Heart left ventricle (tissue), 16 donors: ENCODE measurements around the gene LAMP5. TPM values are rescaled to one million over a fixed set of nuclear protein-coding genes. Genes with fewer than 3 reads are reported as not detected.

Experiments used
- ATAC-seq, 4 donors: fragments of 200-7000 bp; cut with Tn5 transposase; one replicate each; pipeline ENCODE4 v1.9.1; 2020 to 2022; ENCODE audit warnings: moderate library complexity in 4 of 4, mild to moderate bottlenecking in 3 of 4, moderate number of reproducible peaks in 1 of 4
- DNase-seq, 5 donors: peaks; one replicate each; pipeline ENCODE4 v3.0.0-alpha.2; 2020
- H3K27ac ChIP-seq, 12 donors: fragments of 200-600 bp; sonication (generic) in 4 of 12; one replicate each; pipeline versions ENCODE4 v1.5.0 to v1.8.0; 2016 to 2022; ENCODE audit warnings: mild to moderate bottlenecking in 2 of 12
- H3K27me3 ChIP-seq, 9 donors: fragments of 200-600 bp; sonication (generic) in 2 of 9; one replicate each; pipeline versions ENCODE4 v1.5.1 to v1.8.0; 2016 to 2022; ENCODE audit warnings: mild to moderate bottlenecking in 3 of 9
- H3K36me3 ChIP-seq, 9 donors: fragments of 200-600 bp; sonication (generic) in 2 of 9; one replicate each; pipeline versions ENCODE4 v1.5.0 to v1.8.0; 2018 to 2022; ENCODE audit warnings: mild to moderate bottlenecking in 2 of 9
- H3K4me1 ChIP-seq, 12 donors: fragments of 200-600 bp; sonication (generic) in 4 of 12; one replicate each; pipeline versions ENCODE4 v1.5.0 to v1.8.0; 2016 to 2022; ENCODE audit warnings: mild to moderate bottlenecking in 3 of 12
- H3K4me3 ChIP-seq, 12 donors: fragments of 200-600 bp; sonication (generic) in 4 of 12; one replicate each; pipeline versions ENCODE4 v1.5.0 to v1.8.0; 2017 to 2022; ENCODE audit warnings: mild to moderate bottlenecking in 9 of 12, moderate library complexity in 4 of 12
- H3K9me3 ChIP-seq, 12 donors: fragments of 200-600 bp; sonication (generic) in 4 of 12; one replicate each; pipeline versions ENCODE4 v1.5.0 to v1.8.0; 2016 to 2022; ENCODE audit warnings: mild to moderate bottlenecking in 1 of 12
- CTCF ChIP-seq, 12 donors: fragments of 200-600 bp; sonication (generic) in 4 of 12; IDR thresholded peaks; one replicate each; pipeline versions ENCODE4 v1.5.0 to v1.8.0; 2018 to 2022; ENCODE audit warnings: antibody characterized with exemption in 12 of 12, mild to moderate bottlenecking in 5 of 12
- POLR2A ChIP-seq, 2 donors: fragments of 450-650 bp; IDR thresholded peaks; one replicate each; pipeline ENCODE4 v1.6.1; 2017; ENCODE audit warnings: antibody characterized with exemption in 2 of 2, mild to moderate bottlenecking in 2 of 2, moderate library complexity in 2 of 2
- WGBS, 4 donors: extraction: QIAGEN DNeasy Blood & Tissue Kit in 2 of 4; methylation state at CpG; one replicate each; pipeline versions ENCODE4 v1.1.5 to v1.1.7; 2013 to 2018; 5-methylcytosine and 5-hydroxymethylcytosine counted together
- intact Hi-C, 10 donors: fragments of 100-400 bp; cut with DNase I; formaldehyde crosslinking; loops; one replicate each; pipeline versions ENCODE4 v1.11.1 to v1.14.2; 2022
- long read RNA-seq, 3 donors: library from polyadenylated mRNA; unstranded; transcript quantifications; one replicate each; pipeline ENCODE4 v2.0.0, GENCODE V29; 2020 to 2021
- polyA plus RNA-seq, 2 donors: library from polyadenylated mRNA; stranded (reverse); fragments of 200-250 nt; gene quantifications; one replicate each; pipeline ENCODE4 v1.2.3, GENCODE V29; 2013
- total RNA-seq, 9 donors: library from RNA; depleted of rRNA in 2 of 9; stranded (reverse); fragments of >200 nt in 2 of 9; fragmentation: NEBNext Ultra II Directional in 3 of 9; extraction: Animal tissue kit (Norgen Biotek cat#: 25700) in 3 of 9; gene quantifications; one replicate each; pipeline versions ENCODE4 v1.1.0 to v1.2.4, GENCODE V29; 2016 to 2023
- donor health status: ischemic (EF 13 %, LVEDD 7.1; RV severe dilation, severe dysfunction).
- donor health status: healthy with polysubstance abuse.
- donor health status: DM: no; HTN: yes; CAD: no.
- donor health status: DM: no; HTN: no; CAD: no.
- donor health status: ischemic (EF 25% LVEDD 6.9; RV normal size, moderate dysfunction).
- donor health status: ischemic (EF 25% LVEDD 5.7; RV mildly dilated, moderate dysfunction).
- donor health status: healthy.
- donor health status: DM: yes; HTN: yes; CAD: no.
- donor health status: ischemic (EF 35%, LVEDD 5.7; RV mildly dilated, moderate dysfunction).
- donor health status: nonischemic (EF 11% LVEDD 7.7; RV severe dilation, severe dysfunction).
- donor health status: DM: yes; HTN: yes; CAD: no.
- donor health status: PGD.
- donor health status: ischemic (EF 29% LVEDD 5.4; RV normal size, mild dysfunction).
- donor health status: nonischemic (EF 23%, LVEDD 6.1; RV moderate dilation, normal function).

The LAMP5 gene, protein sequence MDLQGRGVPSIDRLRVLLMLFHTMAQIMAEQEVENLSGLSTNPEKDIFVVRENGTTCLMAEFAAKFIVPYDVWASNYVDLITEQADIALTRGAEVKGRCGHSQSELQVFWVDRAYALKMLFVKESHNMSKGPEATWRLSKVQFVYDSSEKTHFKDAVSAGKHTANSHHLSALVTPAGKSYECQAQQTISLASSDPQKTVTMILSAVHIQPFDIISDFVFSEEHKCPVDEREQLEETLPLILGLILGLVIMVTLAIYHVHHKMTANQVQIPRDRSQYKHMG
- under 1 TPM in 3 of 9 donors, not detected in 6; 0.19 to 0.42 (median 0.41) TPM for total RNA-seq
- under 1 TPM in 1 of 2 donors, not detected in 1; 0.04 TPM for polyA plus RNA-seq
- long read RNA-seq, donor 1, result 0 reads
- long read RNA-seq, donor 2, result 0 reads
- long read RNA-seq, donor 3, result 0 reads

DNA sequence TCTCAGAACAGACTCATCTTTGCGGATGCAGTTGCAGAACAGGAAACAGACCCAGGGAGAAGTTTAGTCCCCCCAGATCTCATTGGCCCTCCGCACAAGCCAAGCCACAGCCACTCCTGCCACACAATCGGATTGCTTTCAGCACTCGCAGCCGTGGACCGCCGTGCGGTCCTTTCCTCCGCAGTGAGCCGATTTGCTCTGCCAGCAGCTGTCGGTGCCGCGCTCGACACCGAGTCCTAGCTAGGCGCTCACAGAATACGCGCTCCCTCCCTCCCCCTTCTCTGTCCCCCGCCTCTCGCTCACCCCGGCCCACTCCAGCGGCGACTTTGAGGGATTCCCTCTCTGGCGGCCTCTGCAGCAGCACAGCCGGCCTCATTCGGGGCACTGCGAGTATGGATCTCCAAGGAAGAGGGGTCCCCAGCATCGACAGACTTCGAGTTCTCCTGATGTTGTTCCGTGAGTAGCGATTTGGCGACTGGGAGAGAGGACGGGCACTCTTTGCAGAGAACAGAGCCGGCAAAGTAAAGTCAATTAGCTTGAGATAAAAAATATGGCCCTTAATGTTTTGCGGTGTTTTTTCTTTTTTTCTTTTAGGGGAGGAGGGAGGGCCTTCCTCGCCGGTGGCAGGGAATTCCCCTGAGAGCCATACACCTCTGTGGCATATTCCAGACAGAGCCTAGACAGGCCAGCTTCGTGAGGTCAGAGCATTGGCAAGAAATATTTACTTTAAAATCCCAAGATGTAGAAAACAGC lies at the start of gene LAMP5:
LAMP5 (plus strand) TSS at position 130 of the 753 bp plus-strand sequence; CDS start at position 393, 263 bp downstream.
- no peaks in the 10 kb centered on the region for H3K9me3 ChIP-seq
- ATAC-seq (peak in 3 of 4 donors; percentile 72 to 75 (median 73)), DNase-seq (no peak)
- no peak for TF ChIP-seq CTCF (IDR thresholded peaks at IDR 0.05)
- no peak for TF ChIP-seq POLR2A (IDR thresholded peaks at IDR 0.05)
- WGBS, 4 donors, result 1% methylated on average over 38 of the region's 38 CpGs
- intact Hi-C loops, result no loop called here
- H3K27ac ChIP-seq, result no peak within 1 kb of the TSS
- H3K27me3 ChIP-seq, result peaks cover 4 to 99% (median 51%) of the 10 kb centered on the region in 9 donors
- peak within 1 kb of the TSS in 9 of 12 donors; percentile 4 to 45 (median 37) for H3K4me3 ChIP-seq
- no peaks in the 10 kb centered on the region for H3K36me3 ChIP-seq
- H3K4me1 ChIP-seq, result peaks cover 0 to 30% (median 19%) of the 10 kb centered on the region in 12 donors

DNA sequence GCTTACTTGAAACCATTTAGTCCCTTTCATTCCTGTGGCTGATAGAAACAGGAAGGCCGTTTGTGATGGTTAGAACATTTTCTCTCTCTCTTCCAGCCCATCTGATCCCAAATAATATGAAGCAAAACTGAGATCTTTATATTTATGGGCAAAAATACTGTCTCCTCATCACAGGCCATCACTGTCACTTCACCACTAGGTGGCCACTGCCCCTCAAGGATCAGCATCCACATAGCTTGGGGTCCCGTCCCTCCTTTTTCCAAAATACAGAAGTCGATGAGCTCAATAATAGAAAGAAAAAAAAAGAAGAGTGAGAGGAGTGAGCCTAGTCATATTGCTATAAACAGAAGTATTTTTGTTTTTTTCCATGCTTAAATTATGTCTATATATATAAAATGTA lies 46.4 kb upstream of the LAMP5 start:
- Histone ChIP-seq H3K27me3 (no peaks in the 10 kb centered on the region), H3K9me3 (peaks cover 0 to 10% (median 0%) of the 10 kb centered on the region in 12 donors), H3K4me3 (no peak overlapping the region), H3K27ac (no peak overlapping the region), H3K4me1 (no peaks in the 10 kb centered on the region), H3K36me3 (peaks cover 0 to 45% (median 6%) of the 10 kb centered on the region in 9 donors)
- intact Hi-C loops, result loop anchor here in 1 of 10 donors (5.0 kb wide), 1 partner anchor 144 kb away; no protein-coding TSS in a partner anchor
- ATAC-seq, result no peak
- WGBS, 4 donors, result 54 to 59% (median 57%) methylated on average over 3 of the region's 3 CpGs
- TF ChIP-seq POLR2A (IDR thresholded peaks at IDR 0.05), result no peak
- TF ChIP-seq CTCF (IDR thresholded peaks at IDR 0.05), result peak in 10 of 12 donors; percentile 16 to 48 (median 38)
- no peak for DNase-seq

- intact Hi-C loops, result loop anchor here in 1 of 10 donors (10.0 kb wide), 1 partner anchor 130 kb away; no protein-coding TSS in a partner anchor
- TF ChIP-seq CTCF (IDR thresholded peaks at IDR 0.05), result no peak
- no peak for TF ChIP-seq POLR2A (IDR thresholded peaks at IDR 0.05)
- Histone ChIP-seq H3K9me3 (no peaks in the 10 kb centered on the region), H3K36me3 (peaks cover 0 to 98% (median 18%) of the 10 kb centered on the region in 9 donors), H3K4me3 (no peak overlapping the region), H3K4me1 (no peaks in the 10 kb centered on the region), H3K27ac (no peak overlapping the region), H3K27me3 (no peaks in the 10 kb centered on the region)
- ATAC-seq (no peak), DNase-seq (no peak)
- WGBS, 4 donors, result 90 to 98% (median 91%) methylated on average over 2 of the region's 2 CpGs
Measured at GRCh38 chr20:9474835-9475415, 39.5 kb upstream of the LAMP5 start.
